Uterus (tissue), 4 donors: ENCODE measurements around the gene POLA1. TPM values are rescaled to one million over a fixed set of nuclear protein-coding genes. Genes with fewer than 3 reads are reported as not detected.

ENCODE experiments used
- DNase-seq, 2 donors: peaks; one replicate each; pipeline ENCODE4 v3.0.0-alpha.2; 2019 to 2020
- H3K27ac ChIP-seq, 2 donors: fragments of 200-600 bp; sonication (generic); 1 replicate in 1 of 2; 2 replicates in 1 of 2; pipeline ENCODE4 v1.5.1; 2016 to 2018
- H3K27me3 ChIP-seq, 2 donors: fragments of 200-600 bp; sonication (generic); one replicate each; pipeline ENCODE4 v1.5.1; 2018 to 2019; ENCODE audit warnings: control low read depth in 1 of 2
- H3K36me3 ChIP-seq, 2 donors: fragments of 200-600 bp; sonication (generic); one replicate each; pipeline ENCODE4 v1.5.1; 2019; ENCODE audit warnings: control low read depth in 1 of 2
- H3K4me1 ChIP-seq, 2 donors: fragments of 200-600 bp; sonication (generic); one replicate each; pipeline ENCODE4 v1.5.1; 2018 to 2019; ENCODE audit warnings: control low read depth in 1 of 2
- H3K4me3 ChIP-seq, 2 donors: fragments of 200-600 bp; sonication (generic); 1 replicate in 1 of 2; 2 replicates in 1 of 2; pipeline ENCODE4 v1.5.1; 2018 to 2019; ENCODE audit warnings: mild to moderate bottlenecking in 1 of 2
- H3K9me3 ChIP-seq, 2 donors: fragments of 200-600 bp; sonication (generic); one replicate each; pipeline ENCODE4 v1.5.1; 2019; ENCODE audit warnings: control low read depth in 1 of 2
- POLR2A ChIP-seq, 2 donors: fragments of 450-650 bp; IDR thresholded peaks; one replicate each; pipeline ENCODE4 v1.6.1; 2016; ENCODE audit warnings: antibody characterized with exemption in 2 of 2, mild to moderate bottlenecking in 1 of 2, moderate library complexity in 1 of 2
- intact Hi-C: fragments of 100-400 bp; cut with DNase I; formaldehyde crosslinking; loops from one replicate; pipeline ENCODE4 v1.15.1; 2023; ENCODE audit warnings: low total_unique reads
- total RNA-seq, 4 donors: library from RNA; depleted of rRNA in 3 of 4; stranded (reverse); fragments of >200 nt in 3 of 4; gene quantifications; one replicate each; pipeline versions ENCODE4 v1.1.0 to v1.2.4, GENCODE V29; 2014 to 2023
- TF ChIP-seq, protein P1 (sequence below), 4 experiments: fragments of 200-600 bp in 2 of 4; fragments of 450-650 bp in 2 of 4; sonication (generic) in 2 of 4; IDR thresholded peaks; one replicate each; pipeline ENCODE4 v1.5.1; 2016 to 2019; ENCODE audit warnings: antibody characterized with exemption in 4 of 4, mild to moderate bottlenecking in 2 of 4, moderate library complexity in 1 of 4
- donor health status: DM: yes; HTN: yes; CAD: no.

The POLA1 gene
- total RNA-seq, 4 donors from 2014 or later: 11.8 to 78.2 (median 26.3) TPM

DNA sequence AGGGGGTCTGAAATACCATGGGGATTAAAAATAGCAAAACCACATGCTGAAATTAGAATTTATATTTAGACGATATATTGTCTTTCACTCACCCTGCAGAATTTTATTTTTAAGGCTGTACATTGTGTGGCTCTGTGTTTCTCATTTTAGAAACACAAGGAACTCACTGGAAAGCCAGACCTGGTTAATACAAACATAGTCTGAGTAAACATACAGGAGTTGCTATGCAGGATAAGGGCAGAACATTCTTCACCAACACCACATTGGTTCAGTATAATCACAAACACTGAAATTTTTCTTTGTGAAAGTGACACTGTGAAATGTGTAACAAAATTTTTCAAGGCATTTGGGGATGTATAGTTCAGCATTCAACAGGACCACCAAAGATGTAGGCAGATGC lies 206.5 kb downstream of the POLA1 start:
- no peaks in the 10 kb centered on the region for H3K9me3 ChIP-seq
- H3K36me3 ChIP-seq: no peaks in the 10 kb centered on the region
- H3K27me3 ChIP-seq: no peaks in the 10 kb centered on the region
- DNase-seq: no peak
- H3K4me3 ChIP-seq: no peak overlapping the region
- TF ChIP-seq, protein P1, sequence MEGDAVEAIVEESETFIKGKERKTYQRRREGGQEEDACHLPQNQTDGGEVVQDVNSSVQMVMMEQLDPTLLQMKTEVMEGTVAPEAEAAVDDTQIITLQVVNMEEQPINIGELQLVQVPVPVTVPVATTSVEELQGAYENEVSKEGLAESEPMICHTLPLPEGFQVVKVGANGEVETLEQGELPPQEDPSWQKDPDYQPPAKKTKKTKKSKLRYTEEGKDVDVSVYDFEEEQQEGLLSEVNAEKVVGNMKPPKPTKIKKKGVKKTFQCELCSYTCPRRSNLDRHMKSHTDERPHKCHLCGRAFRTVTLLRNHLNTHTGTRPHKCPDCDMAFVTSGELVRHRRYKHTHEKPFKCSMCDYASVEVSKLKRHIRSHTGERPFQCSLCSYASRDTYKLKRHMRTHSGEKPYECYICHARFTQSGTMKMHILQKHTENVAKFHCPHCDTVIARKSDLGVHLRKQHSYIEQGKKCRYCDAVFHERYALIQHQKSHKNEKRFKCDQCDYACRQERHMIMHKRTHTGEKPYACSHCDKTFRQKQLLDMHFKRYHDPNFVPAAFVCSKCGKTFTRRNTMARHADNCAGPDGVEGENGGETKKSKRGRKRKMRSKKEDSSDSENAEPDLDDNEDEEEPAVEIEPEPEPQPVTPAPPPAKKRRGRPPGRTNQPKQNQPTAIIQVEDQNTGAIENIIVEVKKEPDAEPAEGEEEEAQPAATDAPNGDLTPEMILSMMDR (IDR thresholded peaks at IDR 0.05): no peak
- TF ChIP-seq POLR2A (IDR thresholded peaks at IDR 0.05): no peak
- intact Hi-C loops: no loop called here
- no peak overlapping the region for H3K27ac ChIP-seq
- H3K4me1 ChIP-seq: no peaks in the 10 kb centered on the region

GRCh38 chrX:24902806-24903205 lies 209.1 kb downstream of the POLA1 start:
- intact Hi-C loops: no loop called here
- Histone ChIP-seq H3K4me1 (no peaks in the 10 kb centered on the region), H3K27ac (no peak overlapping the region), H3K27me3 (no peaks in the 10 kb centered on the region), H3K36me3 (no peaks in the 10 kb centered on the region), H3K4me3 (no peak overlapping the region), H3K9me3 (no peaks in the 10 kb centered on the region)
- DNase-seq: no peak
- TF ChIP-seq, protein P1 (IDR thresholded peaks at IDR 0.05): no peak
- TF ChIP-seq POLR2A (IDR thresholded peaks at IDR 0.05): no peak

DNA sequence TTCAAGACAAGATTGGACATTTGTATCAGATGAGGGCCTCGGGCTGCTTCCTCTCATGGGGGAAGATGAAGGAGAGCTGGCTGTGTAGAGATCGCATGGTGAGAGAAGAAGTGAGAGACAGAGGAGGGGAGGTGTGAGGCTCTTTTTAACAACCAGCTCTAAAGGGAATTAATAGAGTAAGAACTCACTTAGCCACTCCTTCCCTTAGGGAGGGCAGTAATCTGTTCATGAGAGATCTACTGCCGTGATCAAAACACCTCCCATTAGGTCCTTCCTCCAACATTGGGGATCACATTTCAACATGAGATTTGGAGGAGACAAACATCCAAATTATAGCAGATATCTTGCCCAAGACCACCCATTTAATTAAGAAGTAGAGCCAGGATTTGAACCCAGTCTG lies 225.0 kb downstream of the POLA1 start:
- Histone ChIP-seq H3K4me1 (no peaks in the 10 kb centered on the region), H3K4me3 (no peak overlapping the region), H3K27ac (no peak overlapping the region), H3K9me3 (no peaks in the 10 kb centered on the region), H3K36me3 (no peaks in the 10 kb centered on the region), H3K27me3 (no peaks in the 10 kb centered on the region)
- TF ChIP-seq, protein P1 (IDR thresholded peaks at IDR 0.05): no peak
- TF ChIP-seq POLR2A (IDR thresholded peaks at IDR 0.05): no peak
- intact Hi-C loops: no loop called here
- no peak for DNase-seq

GRCh38 chrX:24920769-24921168 lies 227.1 kb downstream of the POLA1 start:
- intact Hi-C loops: no loop called here
- no peaks in the 10 kb centered on the region for H3K9me3 ChIP-seq
- no peaks in the 10 kb centered on the region for H3K4me1 ChIP-seq
- no peak overlapping the region for H3K27ac ChIP-seq
- no peaks in the 10 kb centered on the region for H3K27me3 ChIP-seq
- no peak overlapping the region for H3K4me3 ChIP-seq
- no peak for DNase-seq
- no peak for TF ChIP-seq POLR2A (IDR thresholded peaks at IDR 0.05)
- TF ChIP-seq, protein P1 (IDR thresholded peaks at IDR 0.05): no peak
- no peaks in the 10 kb centered on the region for H3K36me3 ChIP-seq

- no peak overlapping the region for H3K4me3 ChIP-seq
- DNase-seq: no peak
- H3K27ac ChIP-seq: no peak overlapping the region
- H3K27me3 ChIP-seq: no peaks in the 10 kb centered on the region
- no peaks in the 10 kb centered on the region for H3K4me1 ChIP-seq
- no peaks in the 10 kb centered on the region for H3K36me3 ChIP-seq
- intact Hi-C loops: no loop called here
- H3K9me3 ChIP-seq: no peaks in the 10 kb centered on the region
- no peak for TF ChIP-seq POLR2A (IDR thresholded peaks at IDR 0.05)
- TF ChIP-seq, protein P1 (IDR thresholded peaks at IDR 0.05): no peak
Observed at GRCh38 chrX:24925430-24925829, 231.7 kb downstream of the POLA1 start.
